ENCODE results near the gene KCNN3.

KCNN3 gene

GRCh38 chr1:154760469-154760933, 109.6 kb downstream of the KCNN3 start (continued):
- TF ChIP-seq ATF2 (tag by site-specific recombination; IDR thresholded peaks at IDR 0.05; ENCODE audit: low read depth) (no peak), WT1 (tag by site-specific recombination; IDR thresholded peaks at IDR 0.05) (no peak), SETDB1 (IDR thresholded peaks at IDR 0.05; ENCODE audit: insufficient read length, low read length) (no peak), ZNF223 (tag by site-specific recombination; IDR thresholded peaks at IDR 0.05) (no peak), ZNF324 (tag by site-specific recombination; IDR thresholded peaks at IDR 0.05) (no peak), ZBTB11 (tag by site-specific recombination; conservative IDR thresholded peaks at IDR 0.05; ENCODE audit: low read depth) (no peak), ZNF416 (tag by site-specific recombination; IDR thresholded peaks at IDR 0.05) (no peak), ZBTB1 (tag by site-specific recombination; IDR thresholded peaks at IDR 0.05) (no peak), ZNF335 (tag by site-specific recombination; conservative IDR thresholded peaks at IDR 0.05) (peak; percentile 58), ZNF169 (tag by site-specific recombination; IDR thresholded peaks at IDR 0.05) (no peak), ZNF354C (tag by site-specific recombination; IDR thresholded peaks at IDR 0.05; ENCODE audit: borderline replicate concordance, low read depth) (no peak), ZNF302 (tag by site-specific recombination; IDR thresholded peaks at IDR 0.05; ENCODE audit: low read depth) (no peak), ZNF239 (tag by site-specific recombination; IDR thresholded peaks at IDR 0.05) (no peak), ZEB2 (tag by site-specific recombination; IDR thresholded peaks at IDR 0.05) (peak; percentile 83), KLF8 (tag by site-specific recombination; IDR thresholded peaks at IDR 0.05) (no peak; the same call in 1 of the 2 replicates), GFI1B (tag by site-specific recombination; IDR thresholded peaks at IDR 0.05) (no peak), ZNF623 (tag by site-specific recombination; IDR thresholded peaks at IDR 0.05) (no peak), KLF9 (tag by site-specific recombination; IDR thresholded peaks at IDR 0.05; ENCODE audit: low read depth) (peak; percentile 88), SP2 (tag by site-specific recombination; IDR thresholded peaks at IDR 0.05) (no peak), GLIS1 (tag by site-specific recombination; IDR thresholded peaks at IDR 0.05) (peak; percentile 76), OVOL3 (tag by site-specific recombination; IDR thresholded peaks at IDR 0.05) (no peak), ZNF596 (tag by site-specific recombination; IDR thresholded peaks at IDR 0.05) (peak; percentile 39; the same call in 1 of the 2 replicates), ZNF155 (tag by site-specific recombination; IDR thresholded peaks at IDR 0.05) (no peak), ZNF768 (tag by site-specific recombination; IDR thresholded peaks at IDR 0.05) (no peak)
- TF ChIP-seq, protein P1, sequence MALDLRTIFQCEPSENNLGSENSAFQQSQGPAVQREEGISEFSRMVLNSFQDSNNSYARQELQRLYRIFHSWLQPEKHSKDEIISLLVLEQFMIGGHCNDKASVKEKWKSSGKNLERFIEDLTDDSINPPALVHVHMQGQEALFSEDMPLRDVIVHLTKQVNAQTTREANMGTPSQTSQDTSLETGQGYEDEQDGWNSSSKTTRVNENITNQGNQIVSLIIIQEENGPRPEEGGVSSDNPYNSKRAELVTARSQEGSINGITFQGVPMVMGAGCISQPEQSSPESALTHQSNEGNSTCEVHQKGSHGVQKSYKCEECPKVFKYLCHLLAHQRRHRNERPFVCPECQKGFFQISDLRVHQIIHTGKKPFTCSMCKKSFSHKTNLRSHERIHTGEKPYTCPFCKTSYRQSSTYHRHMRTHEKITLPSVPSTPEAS (tag by site-specific recombination; IDR thresholded peaks at IDR 0.05), result no peak
- TF ChIP-seq, protein P2, sequence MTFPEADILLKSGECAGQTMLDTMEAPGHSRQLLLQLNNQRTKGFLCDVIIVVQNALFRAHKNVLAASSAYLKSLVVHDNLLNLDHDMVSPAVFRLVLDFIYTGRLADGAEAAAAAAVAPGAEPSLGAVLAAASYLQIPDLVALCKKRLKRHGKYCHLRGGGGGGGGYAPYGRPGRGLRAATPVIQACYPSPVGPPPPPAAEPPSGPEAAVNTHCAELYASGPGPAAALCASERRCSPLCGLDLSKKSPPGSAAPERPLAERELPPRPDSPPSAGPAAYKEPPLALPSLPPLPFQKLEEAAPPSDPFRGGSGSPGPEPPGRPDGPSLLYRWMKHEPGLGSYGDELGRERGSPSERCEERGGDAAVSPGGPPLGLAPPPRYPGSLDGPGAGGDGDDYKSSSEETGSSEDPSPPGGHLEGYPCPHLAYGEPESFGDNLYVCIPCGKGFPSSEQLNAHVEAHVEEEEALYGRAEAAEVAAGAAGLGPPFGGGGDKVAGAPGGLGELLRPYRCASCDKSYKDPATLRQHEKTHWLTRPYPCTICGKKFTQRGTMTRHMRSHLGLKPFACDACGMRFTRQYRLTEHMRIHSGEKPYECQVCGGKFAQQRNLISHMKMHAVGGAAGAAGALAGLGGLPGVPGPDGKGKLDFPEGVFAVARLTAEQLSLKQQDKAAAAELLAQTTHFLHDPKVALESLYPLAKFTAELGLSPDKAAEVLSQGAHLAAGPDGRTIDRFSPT (tag by site-specific recombination; IDR thresholded peaks at IDR 0.05), result no peak
- TF ChIP-seq, protein P3, sequence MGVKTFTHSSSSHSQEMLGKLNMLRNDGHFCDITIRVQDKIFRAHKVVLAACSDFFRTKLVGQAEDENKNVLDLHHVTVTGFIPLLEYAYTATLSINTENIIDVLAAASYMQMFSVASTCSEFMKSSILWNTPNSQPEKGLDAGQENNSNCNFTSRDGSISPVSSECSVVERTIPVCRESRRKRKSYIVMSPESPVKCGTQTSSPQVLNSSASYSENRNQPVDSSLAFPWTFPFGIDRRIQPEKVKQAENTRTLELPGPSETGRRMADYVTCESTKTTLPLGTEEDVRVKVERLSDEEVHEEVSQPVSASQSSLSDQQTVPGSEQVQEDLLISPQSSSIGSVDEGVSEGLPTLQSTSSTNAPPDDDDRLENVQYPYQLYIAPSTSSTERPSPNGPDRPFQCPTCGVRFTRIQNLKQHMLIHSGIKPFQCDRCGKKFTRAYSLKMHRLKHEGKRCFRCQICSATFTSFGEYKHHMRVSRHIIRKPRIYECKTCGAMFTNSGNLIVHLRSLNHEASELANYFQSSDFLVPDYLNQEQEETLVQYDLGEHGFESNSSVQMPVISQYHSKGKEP (tag by site-specific recombination; IDR thresholded peaks at IDR 0.05), result no peak
- TF ChIP-seq, protein P4, sequence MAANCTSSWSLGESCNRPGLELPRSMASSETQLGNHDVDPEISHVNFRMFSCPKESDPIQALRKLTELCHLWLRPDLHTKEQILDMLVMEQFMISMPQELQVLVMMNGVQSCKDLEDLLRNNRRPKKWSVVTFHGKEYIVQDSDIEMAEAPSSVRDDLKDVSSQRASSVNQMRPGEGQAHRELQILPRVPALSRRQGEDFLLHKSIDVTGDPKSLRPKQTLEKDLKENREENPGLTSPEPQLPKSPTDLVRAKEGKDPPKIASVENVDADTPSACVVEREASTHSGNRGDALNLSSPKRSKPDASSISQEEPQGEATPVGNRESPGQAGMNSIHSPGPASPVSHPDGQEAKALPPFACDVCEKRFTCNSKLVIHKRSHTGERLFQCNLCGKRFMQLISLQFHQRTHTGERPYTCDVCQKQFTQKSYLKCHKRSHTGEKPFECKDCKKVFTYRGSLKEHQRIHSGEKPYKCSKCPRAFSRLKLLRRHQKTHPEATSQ (tag by site-specific recombination; IDR thresholded peaks at IDR 0.05), result no peak
- TF ChIP-seq, protein P5, sequence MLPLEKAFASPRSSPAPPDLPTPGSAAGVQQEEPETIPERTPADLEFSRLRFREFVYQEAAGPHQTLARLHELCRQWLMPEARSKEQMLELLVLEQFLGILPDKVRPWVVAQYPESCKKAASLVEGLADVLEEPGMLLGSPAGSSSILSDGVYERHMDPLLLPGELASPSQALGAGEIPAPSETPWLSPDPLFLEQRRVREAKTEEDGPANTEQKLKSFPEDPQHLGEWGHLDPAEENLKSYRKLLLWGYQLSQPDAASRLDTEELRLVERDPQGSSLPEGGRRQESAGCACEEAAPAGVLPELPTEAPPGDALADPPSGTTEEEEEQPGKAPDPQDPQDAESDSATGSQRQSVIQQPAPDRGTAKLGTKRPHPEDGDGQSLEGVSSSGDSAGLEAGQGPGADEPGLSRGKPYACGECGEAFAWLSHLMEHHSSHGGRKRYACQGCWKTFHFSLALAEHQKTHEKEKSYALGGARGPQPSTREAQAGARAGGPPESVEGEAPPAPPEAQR (tag by site-specific recombination; IDR thresholded peaks at IDR 0.05), result no peak
